Adrenal gland (tissue), 12 donors: ENCODE measurements around the gene CACNA1D. TPM values are rescaled to one million over a fixed set of nuclear protein-coding genes. Genes with fewer than 3 reads are reported as not detected.

ENCODE experiments used
- DNase-seq, 7 donors: peaks; one replicate each; pipeline ENCODE4 v3.0.0-alpha.2; 2019 to 2020
- H3K27ac ChIP-seq, 5 donors: fragments of 200-600 bp; sonication (generic) in 4 of 5; 1 replicate in 3 of 5; 2 replicates in 2 of 5; pipeline versions ENCODE4 v1.5.1 to v1.8.0; 2016 to 2020; ENCODE audit warnings: mild to moderate bottlenecking in 1 of 5
- H3K27me3 ChIP-seq: fragments of 200-600 bp; 2 replicates; pipeline ENCODE4 v1.8.0; 2021
- H3K36me3 ChIP-seq, 2 donors: fragments of 200-600 bp; replicated peaks in 1 of 2; 1 replicate in 1 of 2; 2 replicates in 1 of 2; pipeline versions ENCODE4 v1.5.1 to v1.8.0; 2018 to 2022
- H3K4me1 ChIP-seq, 2 donors: fragments of 200-600 bp; replicated peaks in 1 of 2; 1 replicate in 1 of 2; 2 replicates in 1 of 2; pipeline versions ENCODE4 v1.5.1 to v1.8.0; 2018 to 2021
- H3K4me3 ChIP-seq, 4 donors: fragments of 200-600 bp; sonication (generic) in 3 of 4; one replicate each; pipeline ENCODE4 v1.5.1; 2016 to 2018
- H3K9me3 ChIP-seq, 3 donors: fragments of 200-600 bp; sonication (generic) in 1 of 3; replicated peaks in 1 of 3; 1 replicate in 2 of 3; 2 replicates in 1 of 3; pipeline versions ENCODE4 v1.5.1 to v1.8.0; 2016 to 2021
- POLR2A ChIP-seq, 2 donors: fragments of 450-650 bp; IDR thresholded peaks; one replicate each; pipeline ENCODE4 v1.6.1; 2017; ENCODE audit warnings: antibody characterized with exemption in 2 of 2, mild to moderate bottlenecking in 2 of 2, moderate library complexity in 1 of 2
- WGBS, 4 donors: extraction: QIAGEN DNeasy Blood & Tissue Kit in 2 of 4; methylation state at CpG; one replicate each; pipeline versions ENCODE4 v1.1.5 to v1.1.7; 2013 to 2017; 5-methylcytosine and 5-hydroxymethylcytosine counted together
- intact Hi-C, 2 donors: fragments of 100-400 bp; cut with DNase I; formaldehyde crosslinking; loops; one replicate each; pipeline versions ENCODE4 v1.14.1 to v1.15.0; 2022 to 2023
- polyA plus RNA-seq, 3 donors: library from polyadenylated mRNA; stranded (reverse); fragments of 200-250 nt in 2 of 3; fragments of 350-450 nt in 1 of 3; fragmentation: Illumina TruSeq in 1 of 3; extraction: RNeasy Lipid Tissue Mini Kit (QIAGEN cat#74804) in 1 of 3; gene quantifications; one replicate each; pipeline ENCODE4 v1.2.3, GENCODE V29; 2013 to 2014
- total RNA-seq, 9 donors: library from RNA; depleted of rRNA in 4 of 9; stranded (reverse); fragments of >200 nt in 4 of 9; fragments of 120-200 nt in 1 of 9; fragmentation: NEBNext Ultra II Directional in 1 of 9; extraction: Animal tissue kit (Norgen Biotek cat#: 25700) in 1 of 9; gene quantifications; one replicate each; pipeline versions ENCODE4 v1.1.0 to v1.2.4, GENCODE V29; 2013 to 2023
- TF ChIP-seq, protein P1 (sequence below), 6 experiments: fragments of 450-650 bp in 4 of 6; fragments of 200-600 bp in 2 of 6; sonication (generic) in 1 of 6; IDR thresholded peaks; 1 replicate in 5 of 6; 2 replicates in 1 of 6; pipeline versions ENCODE4 v1.5.1 to v1.8.0; 2016 to 2021; ENCODE audit warnings: antibody characterized with exemption in 6 of 6, mild to moderate bottlenecking in 2 of 6, moderate library complexity in 1 of 6
- donor health status: healthy with polysubstance abuse.
- donor health status: Bipolar disorder and iron deficiency.
- donor health status: DM: yes; HTN: yes; CAD: no.
- donor health status: DM: no; HTN: no; CAD: no.
- donor health status: DM: no; HTN: no; CAD: no.
- donor health status: DM: yes; HTN: yes; CAD: no.

Gene CACNA1D
- total and polyA plus RNA-seq, 12 donors, result 25.8 to 111 (median 63.0) TPM

DNA sequence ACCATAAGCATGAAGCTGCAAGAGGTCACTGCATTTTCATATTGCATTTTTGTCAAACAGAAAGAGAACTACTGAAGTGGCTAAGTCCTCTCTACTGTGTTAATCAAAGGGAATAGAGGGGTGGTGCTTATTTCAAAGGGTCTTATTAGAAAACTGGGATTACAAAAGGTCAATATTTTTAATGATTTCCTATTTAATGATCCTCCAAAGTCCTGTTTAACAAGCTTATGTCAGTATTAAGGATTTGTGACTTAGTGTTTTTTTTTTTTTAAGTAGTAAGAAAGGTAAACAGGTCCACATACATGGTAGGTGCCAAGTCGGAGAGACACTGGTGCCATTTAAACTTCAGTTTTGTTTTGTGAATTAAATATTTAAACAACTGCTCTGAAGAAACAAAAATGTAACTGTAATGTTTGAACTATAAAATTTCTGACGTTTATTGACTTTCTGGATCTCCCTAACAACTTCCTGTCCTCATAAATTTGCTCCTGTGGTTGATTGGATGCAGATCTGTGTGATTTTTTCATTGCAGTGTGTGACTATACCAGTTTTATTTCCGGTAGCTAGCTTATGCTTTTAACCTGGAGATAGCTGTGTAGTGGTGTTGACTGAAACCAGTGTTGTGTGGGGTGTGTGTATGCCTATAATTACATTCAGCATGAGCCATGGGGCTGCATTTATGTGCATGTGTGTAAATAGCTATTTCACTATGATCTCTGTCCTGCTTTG is 8.6 kb upstream of the CACNA1D start:
- Histone ChIP-seq H3K4me3 (no peak overlapping the region), H3K27me3 (no peaks in the 10 kb centered on the region), H3K36me3 (no peaks in the 10 kb centered on the region), H3K27ac (no peak overlapping the region), H3K4me1 (peaks cover 0 to 3% of the 10 kb centered on the region in 2 donors), H3K9me3 (no peaks in the 10 kb centered on the region)
- no peak for TF ChIP-seq POLR2A (IDR thresholded peaks at IDR 0.05)
- TF ChIP-seq, protein P1, sequence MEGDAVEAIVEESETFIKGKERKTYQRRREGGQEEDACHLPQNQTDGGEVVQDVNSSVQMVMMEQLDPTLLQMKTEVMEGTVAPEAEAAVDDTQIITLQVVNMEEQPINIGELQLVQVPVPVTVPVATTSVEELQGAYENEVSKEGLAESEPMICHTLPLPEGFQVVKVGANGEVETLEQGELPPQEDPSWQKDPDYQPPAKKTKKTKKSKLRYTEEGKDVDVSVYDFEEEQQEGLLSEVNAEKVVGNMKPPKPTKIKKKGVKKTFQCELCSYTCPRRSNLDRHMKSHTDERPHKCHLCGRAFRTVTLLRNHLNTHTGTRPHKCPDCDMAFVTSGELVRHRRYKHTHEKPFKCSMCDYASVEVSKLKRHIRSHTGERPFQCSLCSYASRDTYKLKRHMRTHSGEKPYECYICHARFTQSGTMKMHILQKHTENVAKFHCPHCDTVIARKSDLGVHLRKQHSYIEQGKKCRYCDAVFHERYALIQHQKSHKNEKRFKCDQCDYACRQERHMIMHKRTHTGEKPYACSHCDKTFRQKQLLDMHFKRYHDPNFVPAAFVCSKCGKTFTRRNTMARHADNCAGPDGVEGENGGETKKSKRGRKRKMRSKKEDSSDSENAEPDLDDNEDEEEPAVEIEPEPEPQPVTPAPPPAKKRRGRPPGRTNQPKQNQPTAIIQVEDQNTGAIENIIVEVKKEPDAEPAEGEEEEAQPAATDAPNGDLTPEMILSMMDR (IDR thresholded peaks at IDR 0.05), result no peak
- intact Hi-C loops, result no loop called here
- no peak for DNase-seq
- WGBS, 4 donors, result 62 to 69% (median 66%) methylated on average over 3 of the region's 3 CpGs

DNA sequence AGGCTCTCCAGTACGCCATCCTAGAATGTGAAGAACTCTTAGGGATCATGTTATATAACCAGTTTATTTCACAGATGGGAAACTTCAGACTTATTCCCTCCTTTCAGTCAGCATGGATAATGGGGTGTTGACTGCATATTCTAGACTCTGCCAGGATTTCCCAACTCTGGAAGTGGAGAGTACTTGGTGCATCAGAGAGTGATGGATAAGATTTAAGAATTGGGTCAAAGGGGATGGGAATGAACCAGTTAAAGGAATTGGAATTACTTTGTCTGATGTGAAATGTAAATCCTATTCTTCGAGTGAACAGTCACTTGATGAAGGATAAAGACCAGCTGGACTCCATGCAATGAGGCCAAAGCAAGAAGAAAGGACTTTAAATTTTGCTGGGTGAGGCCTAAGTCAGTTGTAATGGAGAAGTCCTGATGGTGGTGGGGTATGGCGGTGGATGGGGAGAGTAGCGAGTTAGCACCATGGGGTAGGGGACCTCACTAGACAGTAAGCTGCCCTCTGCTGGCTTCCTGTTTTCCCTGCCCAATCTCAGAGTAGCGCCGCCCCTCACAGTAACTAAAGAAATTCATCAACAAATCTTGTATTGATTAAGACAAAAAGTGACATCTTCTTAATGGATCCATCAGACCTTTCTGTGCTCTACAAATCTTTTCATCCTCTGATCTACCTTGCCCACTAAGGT is 7.3 kb upstream of the CACNA1D start:
- intact Hi-C loops, result no loop called here
- Histone ChIP-seq H3K36me3 (no peaks in the 10 kb centered on the region), H3K9me3 (no peaks in the 10 kb centered on the region), H3K4me1 (peaks cover 0 to 3% of the 10 kb centered on the region in 2 donors), H3K4me3 (no peak overlapping the region), H3K27ac (no peak overlapping the region), H3K27me3 (no peaks in the 10 kb centered on the region)
- no peak for DNase-seq
- WGBS, 4 donors, result 89 to 96% (median 94%) methylated on average over 6 of the region's 6 CpGs
- TF ChIP-seq, protein P1 (IDR thresholded peaks at IDR 0.05), result no peak
- no peak for TF ChIP-seq POLR2A (IDR thresholded peaks at IDR 0.05)

DNA sequence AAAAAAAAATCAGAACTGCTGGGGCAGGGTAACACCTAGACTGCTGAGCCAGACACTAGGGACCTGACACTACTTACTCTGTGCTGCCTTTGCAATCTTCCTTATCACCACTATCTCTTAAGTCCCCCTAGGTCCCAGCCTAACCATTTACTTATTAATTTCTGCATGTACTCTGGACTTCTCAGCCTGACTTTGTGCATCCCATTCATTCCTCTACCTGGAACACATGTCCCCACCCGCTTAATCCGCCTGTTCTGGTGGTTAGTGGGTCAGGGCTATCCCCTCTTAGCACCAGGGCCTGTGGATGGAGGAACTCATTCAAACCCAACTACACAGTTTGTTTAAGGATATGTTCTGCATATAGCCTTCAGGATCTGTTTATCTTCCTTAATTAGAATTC is 5.0 kb upstream of the CACNA1D start:
- WGBS, 4 donors, result 92 to 96% (median 93%) methylated on average over 2 of the region's 2 CpGs
- H3K9me3 ChIP-seq, result no peaks in the 10 kb centered on the region
- no peaks in the 10 kb centered on the region for H3K36me3 ChIP-seq
- TF ChIP-seq POLR2A (IDR thresholded peaks at IDR 0.05), result no peak
- TF ChIP-seq, protein P1 (IDR thresholded peaks at IDR 0.05), result no peak
- H3K4me1 ChIP-seq, result peaks cover 8 to 14% of the 10 kb centered on the region in 2 donors
- no peaks in the 10 kb centered on the region for H3K27me3 ChIP-seq
- intact Hi-C loops, result no loop called here
- no peak overlapping the region for H3K27ac ChIP-seq
- no peak overlapping the region for H3K4me3 ChIP-seq
- no peak for DNase-seq

DNA sequence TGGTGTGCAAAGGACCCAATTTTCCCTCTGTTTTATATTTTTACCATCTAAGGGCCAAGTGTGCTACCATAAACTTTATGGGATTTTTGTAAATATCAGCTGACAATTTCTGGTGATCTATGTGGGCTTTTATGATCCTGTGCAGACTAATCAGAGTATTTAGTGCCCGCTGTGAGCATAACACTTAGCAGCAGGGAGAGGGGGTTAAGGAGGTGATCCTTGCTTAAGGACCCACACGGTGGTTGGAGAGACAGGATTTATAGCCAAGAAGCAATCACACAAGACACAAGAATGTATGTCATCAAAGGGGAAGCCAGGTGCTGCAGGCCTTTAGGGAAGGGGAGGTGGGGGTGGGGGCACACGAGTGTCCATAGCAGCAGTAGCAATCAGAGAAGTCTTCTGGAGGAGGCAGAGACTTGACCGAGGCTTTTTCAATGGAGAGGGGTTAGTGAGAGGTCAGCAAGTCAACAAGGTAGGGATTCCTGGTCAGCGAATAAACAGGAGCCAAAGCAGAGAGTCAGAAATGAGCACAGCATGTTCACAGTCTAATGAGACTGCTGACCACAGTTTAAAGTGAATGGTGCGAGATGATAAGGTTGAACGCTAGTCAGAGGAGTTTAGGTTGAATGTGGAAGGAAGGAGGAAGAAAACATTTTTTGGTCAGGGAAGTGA is 4.5 kb upstream of the CACNA1D start:
- intact Hi-C loops, result loop anchor here in 1 of 2 donors (10.0 kb wide), 1 partner anchor 105 kb away; no protein-coding TSS in a partner anchor
- DNase-seq, result no peak
- H3K4me1 ChIP-seq, result peaks cover 10 to 14% of the 10 kb centered on the region in 2 donors
- no peaks in the 10 kb centered on the region for H3K27me3 ChIP-seq
- no peaks in the 10 kb centered on the region for H3K36me3 ChIP-seq
- TF ChIP-seq, protein P1 (IDR thresholded peaks at IDR 0.05), result no peak
- 62 to 77% (median 68%) methylated on average over 7 of the region's 7 CpGs for WGBS, 4 donors
- H3K9me3 ChIP-seq, result no peaks in the 10 kb centered on the region
- H3K27ac ChIP-seq, result no peak overlapping the region
- H3K4me3 ChIP-seq, result no peak overlapping the region
